HG03469 (cell line): ENCODE data around the gene ZNF675.
"Not testable (repeated sequence)": the region's sequence is repeated elsewhere in the genome, so short reads cannot be mapped to it uniquely, and the experiment has no call there.

ENCODE experiments used
- ATAC-seq: cut with Tn5 transposase; IDR thresholded peaks from one replicate; pipeline ENCODE4 v1.9.1; 2021; ENCODE audit warnings: mild to moderate bottlenecking, moderate library complexity, moderate number of reproducible peaks; ENCODE audit not compliant: unreplicated experiment

The ZNF675 gene

DNA sequence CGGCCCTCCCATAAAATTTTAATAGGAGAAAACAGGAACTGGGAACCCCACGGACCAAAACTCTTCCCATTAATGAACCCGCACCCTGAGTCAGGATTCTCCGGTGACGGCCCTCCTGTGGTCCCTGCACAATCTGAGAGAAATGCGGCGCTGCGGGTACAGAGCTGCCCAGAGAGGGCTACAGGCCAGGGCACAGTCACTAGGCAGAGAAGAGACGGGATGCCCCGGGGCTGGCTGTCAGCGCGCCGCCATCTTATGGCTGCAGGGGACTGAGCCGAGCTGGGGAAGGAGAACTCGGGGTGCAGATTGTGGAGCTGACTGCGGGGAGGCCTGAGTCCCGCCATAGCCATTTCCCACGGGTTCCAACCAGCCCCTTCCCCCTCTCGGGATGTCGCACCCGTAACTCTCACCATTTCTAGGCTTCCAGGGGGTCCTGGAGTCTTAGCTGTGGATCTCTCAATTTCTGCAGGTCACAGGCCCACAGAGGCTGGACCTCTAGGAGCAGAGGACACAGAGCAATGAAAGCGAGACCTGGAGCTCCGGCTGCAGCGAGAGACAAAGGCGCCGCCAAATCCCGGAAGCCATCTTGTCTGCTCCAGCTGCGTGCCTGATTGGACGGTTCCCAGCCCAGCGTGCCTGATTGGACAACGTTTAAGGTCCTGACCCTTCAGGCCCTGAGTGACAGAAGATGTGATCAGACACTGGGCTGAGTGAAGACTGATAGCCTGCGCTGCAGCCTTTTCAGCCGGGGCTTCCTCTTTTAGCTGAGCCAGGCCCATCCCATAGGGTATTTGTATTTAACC, at the start of gene ZNF675:
Gene ZNF675, minus strand, starts transcription at position 592 of the 803 bp plus-strand sequence. Its CDS starts 179 bp downstream, at position 413.
- ATAC-seq: peak; percentile 96

DNA sequence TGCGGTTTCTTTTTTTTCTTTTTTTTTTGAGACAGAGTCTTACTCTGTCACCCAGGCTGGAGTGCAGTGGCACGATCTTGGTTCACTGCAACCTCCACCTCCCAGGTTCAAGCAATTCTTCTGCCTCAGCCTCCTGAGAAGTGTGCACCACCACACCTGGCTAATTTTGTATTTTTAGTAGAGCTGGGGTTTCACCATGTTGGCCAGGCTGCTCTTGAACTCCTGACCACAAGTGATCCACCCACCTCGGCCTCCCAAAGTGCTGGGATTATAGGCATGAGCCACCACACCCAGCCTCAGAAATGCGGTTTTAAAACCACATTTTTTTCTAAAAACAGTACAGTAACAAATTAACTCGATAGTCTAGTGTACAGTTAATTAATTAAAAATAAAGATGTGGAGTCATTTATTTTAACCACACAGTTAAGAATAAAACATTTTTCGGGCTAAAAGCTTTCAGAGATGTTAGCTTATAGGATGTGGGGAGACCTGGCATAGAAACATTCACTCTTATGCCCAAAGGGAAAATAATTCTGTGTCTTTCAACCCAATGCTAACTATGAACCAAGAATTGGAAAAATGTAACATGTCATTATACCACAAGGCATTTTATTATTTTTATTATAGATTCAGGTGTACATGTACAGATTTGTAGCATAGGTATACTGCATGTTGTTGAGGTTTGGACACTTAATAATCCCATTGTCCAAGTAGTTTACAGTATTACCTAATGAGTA, 43.9 kb upstream of the ZNF675 start:
- ATAC-seq: not testable (repeated sequence)

- not testable (repeated sequence) for ATAC-seq
These were observed 37.1 kb upstream of the ZNF675 start for GRCh38 chr19:23724161-23724560.

DNA sequence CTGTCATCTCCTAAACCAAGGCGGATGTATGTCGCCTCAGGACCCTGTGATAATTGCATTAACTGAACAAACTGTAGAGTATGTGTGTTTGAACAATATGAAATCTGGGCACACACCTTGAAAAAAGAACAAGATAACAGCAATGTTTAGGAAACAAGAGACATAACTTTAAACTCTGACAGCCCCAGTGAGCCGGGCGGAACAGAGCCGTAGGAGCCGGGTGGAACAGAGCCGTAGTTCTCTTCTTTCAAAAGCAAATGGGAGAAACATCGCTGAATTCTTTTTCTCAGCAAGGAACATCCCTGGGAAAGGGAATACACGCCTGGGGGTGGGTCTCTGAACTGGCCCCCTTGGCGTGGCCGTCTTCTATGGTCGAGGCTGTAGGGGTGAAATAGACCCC, 31.8 kb upstream of the ZNF675 start:
- no peak for ATAC-seq

DNA sequence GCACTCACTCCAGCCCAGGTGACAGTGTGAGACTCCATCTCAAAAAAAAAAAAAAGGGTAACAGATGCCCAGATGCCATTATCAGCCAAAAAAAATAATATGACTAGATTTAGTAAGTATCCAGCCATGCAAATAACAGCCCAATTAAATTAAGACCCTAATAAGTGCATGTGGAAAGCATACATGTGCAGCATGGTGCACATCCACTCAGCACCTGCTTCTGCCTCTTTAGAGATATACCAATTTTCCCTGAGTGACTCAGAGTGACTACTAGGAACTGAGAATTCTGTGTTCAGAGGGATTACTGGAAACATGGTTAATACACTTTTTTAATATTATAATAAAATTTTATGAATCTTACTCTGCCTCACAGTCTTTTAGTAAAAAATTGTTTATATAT, 29.8 kb upstream of the ZNF675 start:
- ATAC-seq: no peak

- no peak for ATAC-seq
These were observed 22.3 kb upstream of the ZNF675 start for GRCh38 chr19:23709347-23709746.

GRCh38 chr19:23706657-23707056, 19.6 kb upstream of the ZNF675 start:
- ATAC-seq: no peak

GRCh38 chr19:23699521-23699860, 12.5 kb upstream of the ZNF675 start:
- no peak for ATAC-seq

- no peak for ATAC-seq
These were observed 11.9 kb upstream of the ZNF675 start for GRCh38 chr19:23698711-23699520.

- ATAC-seq: not testable (repeated sequence)
These were observed 5.9 kb upstream of the ZNF675 start for GRCh38 chr19:23692937-23693336.

DNA sequence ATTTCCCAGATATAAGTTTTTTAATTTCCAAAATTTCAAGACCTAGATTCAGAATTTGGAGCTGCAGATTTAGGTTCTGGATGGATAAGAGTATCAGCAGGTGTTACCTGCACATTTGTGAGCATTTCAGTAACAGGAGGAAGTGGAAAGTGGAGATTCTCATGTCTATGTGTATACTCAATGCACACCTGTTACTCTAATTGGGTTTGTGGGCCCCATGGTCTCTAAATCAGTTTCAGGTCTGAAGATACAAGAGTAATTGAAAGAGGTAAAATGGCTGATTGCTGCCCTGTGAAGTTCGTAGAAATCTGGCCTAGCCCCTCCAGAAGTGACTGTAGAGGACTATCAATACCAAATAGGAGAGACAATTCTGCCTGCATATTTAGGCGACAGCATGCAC, 13.9 kb downstream of the ZNF675 start:
- no peak for ATAC-seq

- ATAC-seq: not testable (repeated sequence)
These were observed 18.4 kb downstream of the ZNF675 start for GRCh38 chr19:23668606-23669005.

GRCh38 chr19:23665651-23666410, 21.2 kb downstream of the ZNF675 start:
- ATAC-seq: no peak

GRCh38 chr19:23649817-23650216, 37.2 kb downstream of the ZNF675 start:
- not testable (repeated sequence) for ATAC-seq
